OCI-LY3 (cell line): ENCODE data around the gene APCDD1L.

Source experiments
- CTCF ChIP-seq: fragments of 200-600, 300-600 bp; sonication (generic); IDR thresholded peaks from 2 replicates; pipeline ENCODE4 v1.5.1; 2014; ENCODE audit warnings: antibody characterized with exemption, low read length, low read depth
- EZH2phosphoT487 ChIP-seq: fragments of 200-600 bp; shearing (Covaris generic); IDR thresholded peaks from 2 replicates; pipeline ENCODE4 v1.6.1; 2018; ENCODE audit warnings: antibody characterized with exemption, mixed run types, low read depth

GRCh38 chr20:58461899-58462298, 53.3 kb downstream of the APCDD1L start:
- TF ChIP-seq CTCF (no peak), EZH2phosphoT487 (no peak)
